NCI-H2171 treated with DMSO at 0.1 percent for 48 hours (cell line): ENCODE data around the gene PPP1R14C.
"Not testable (repeated sequence)": the region's sequence is repeated elsewhere in the genome, so short reads cannot be mapped to it uniquely, and the experiment has no call there.

Source experiments
- DNase-seq: peaks from one replicate; lab custom pipeline; 2025; lab: John Stamatoyannopoulos, UW

PPP1R14C gene

GRCh38 chr6:150142670-150143515 is at the start of gene PPP1R14C:
Gene PPP1R14C (plus strand): TSS chr6:150143044. CDS start chr6:150143193, 149 bp downstream.
- peak; percentile 62 for DNase-seq

GRCh38 chr6:150093397-150093796 is 49.4 kb upstream of the PPP1R14C start:
- peak; percentile 9 for DNase-seq

GRCh38 chr6:150098155-150098554 is 44.7 kb upstream of the PPP1R14C start:
- no peak for DNase-seq

GRCh38 chr6:150099546-150099945 is 43.3 kb upstream of the PPP1R14C start:
- DNase-seq: no peak

GRCh38 chr6:150099953-150100352 is 42.9 kb upstream of the PPP1R14C start:
- DNase-seq: no peak

- no peak for DNase-seq
These were observed 42.1 kb upstream of the PPP1R14C start for GRCh38 chr6:150100745-150101144.

GRCh38 chr6:150102750-150103270 is 40.0 kb upstream of the PPP1R14C start:
- no peak for DNase-seq

- no peak for DNase-seq
These were observed 30.6 kb upstream of the PPP1R14C start for GRCh38 chr6:150112233-150112632.

GRCh38 chr6:150115769-150116168 is 27.1 kb upstream of the PPP1R14C start:
- DNase-seq: no peak

GRCh38 chr6:150116200-150116800 is 26.5 kb upstream of the PPP1R14C start:
- DNase-seq: no peak

- no peak for DNase-seq
These were observed 24.6 kb upstream of the PPP1R14C start for GRCh38 chr6:150118203-150118602.

- DNase-seq: no peak
These were observed 24.2 kb upstream of the PPP1R14C start for GRCh38 chr6:150118627-150119026.

GRCh38 chr6:150119173-150119572 is 23.7 kb upstream of the PPP1R14C start:
- no peak for DNase-seq

GRCh38 chr6:150123645-150124044 is 19.2 kb upstream of the PPP1R14C start:
- DNase-seq: no peak

GRCh38 chr6:150124235-150124634 is 18.6 kb upstream of the PPP1R14C start:
- DNase-seq: no peak

- no peak for DNase-seq
These were observed 16.1 kb upstream of the PPP1R14C start for GRCh38 chr6:150126641-150127291.

GRCh38 chr6:150128425-150128824 is 14.4 kb upstream of the PPP1R14C start:
- DNase-seq: no peak

- DNase-seq: no peak
These were observed 13.0 kb upstream of the PPP1R14C start for GRCh38 chr6:150129616-150130505.

- DNase-seq: no peak
These were observed 9.2 kb upstream of the PPP1R14C start for GRCh38 chr6:150133686-150134085.

- DNase-seq: no peak
These were observed 8.4 kb upstream of the PPP1R14C start for GRCh38 chr6:150134280-150134920.

GRCh38 chr6:150137711-150138110 is 5.1 kb upstream of the PPP1R14C start:
- DNase-seq: not testable (repeated sequence)
